IMR-90 (cell line): Measurements from ENCODE around the gene TSGA10IP. TPM values are rescaled to one million over a fixed set of nuclear protein-coding genes. Genes with fewer than 3 reads are reported as not detected.

Source experiments
- ATAC-seq: fragments of 200-7000 bp; cut with Tn5 transposase; 2 replicates; pipeline ENCODE4 v1.9.1; 2020; ENCODE audit warnings: low read depth, mild to moderate bottlenecking, moderate library complexity
- BruUV-seq: library from RNA; stranded (reverse); fragments of 400-500 nt; replicated peaks from 2 replicates; lab custom pipeline; 2021; lab: Mats Ljungman, UMichigan
- CTCF ChIA-PET: fragments of 300-600 bp; formaldehyde crosslinking; extraction: SDS; loops from one replicate; lab custom pipeline; 2021; ENCODE audit warnings: antibody characterized with exemption; lab: Yijun Ruan, JAX
- POLR2A ChIA-PET: fragments of 300-600 bp; sonication (Branson Sonifier 250); formaldehyde crosslinking; loops from one replicate; lab custom pipeline; 2022; ENCODE audit warnings: antibody characterized with exemption; ENCODE audit not compliant: unreplicated experiment; lab: Charles Lee
- DNase-seq: peaks from one replicate; pipeline ENCODE4 v3.0.0; 2013
- H2AFZ ChIP-seq: replicated peaks from 2 replicates; pipeline ENCODE3; 2013; ENCODE audit warnings: low read length, mild to moderate bottlenecking; ENCODE audit not compliant: poor library complexity
- H2AK5ac ChIP-seq: 2 replicates; pipeline ENCODE4 v1.6.1; 2013; ENCODE audit warnings: low read depth, low read length, inconsistent platforms
- H2AK9ac ChIP-seq: replicated peaks from 2 replicates; pipeline ENCODE3; 2013; ENCODE audit warnings: mild to moderate bottlenecking, low read depth, low read length, moderate library complexity; ENCODE audit not compliant: poor library complexity
- H2BK120ac ChIP-seq: 2 replicates; pipeline ENCODE4 v1.6.1; 2013; ENCODE audit warnings: low read depth, low read length, inconsistent platforms
- H2BK15ac ChIP-seq: 3 replicates; pipeline ENCODE4 v1.6.1; 2013; ENCODE audit warnings: low read depth, low read length, inconsistent platforms
- H2BK20ac ChIP-seq: 2 replicates; pipeline ENCODE4 v1.6.1; 2013; ENCODE audit warnings: low read depth, mild to moderate bottlenecking, inconsistent platforms, low read length, moderate library complexity
- H2BK5ac ChIP-seq: 2 replicates; pipeline ENCODE4 v1.6.1; 2013; ENCODE audit warnings: mild to moderate bottlenecking, low read depth, low read length, inconsistent platforms; ENCODE audit not compliant: poor library complexity, severe bottlenecking
- H3K14ac ChIP-seq: replicated peaks from 2 replicates; pipeline ENCODE4 v1.6.1; 2013; ENCODE audit warnings: low read depth, low read length, inconsistent platforms
- H3K18ac ChIP-seq: 2 replicates; pipeline ENCODE4 v1.6.1; 2013; ENCODE audit warnings: low read depth, low read length, control low read depth
- H3K23ac ChIP-seq: 2 replicates; pipeline ENCODE4 v1.6.1; 2013; ENCODE audit warnings: low read depth, low read length, inconsistent platforms
- H3K27ac ChIP-seq: 2 replicates; pipeline ENCODE4 v1.5.1; 2013; ENCODE audit warnings: mild to moderate bottlenecking, control low read depth, low read length; ENCODE audit not compliant: insufficient read depth
- H3K27me3 ChIP-seq: 2 replicates; pipeline ENCODE4 v1.6.1; 2013; ENCODE audit warnings: low read length; ENCODE audit not compliant: control insufficient read depth, insufficient read depth
- H3K36me3 ChIP-seq: 2 replicates; pipeline ENCODE4 v1.6.1; 2013; ENCODE audit warnings: low read length, mixed read lengths; ENCODE audit not compliant: control insufficient read depth, insufficient read depth
- H3K4ac ChIP-seq: 2 replicates; pipeline ENCODE4 v1.6.1; 2013; ENCODE audit warnings: low read depth, low read length, inconsistent platforms
- H3K4me1 ChIP-seq: 2 replicates; pipeline ENCODE4 v1.6.1; 2013; ENCODE audit warnings: low read length, mixed read lengths; ENCODE audit not compliant: control insufficient read depth, insufficient read depth
- H3K4me2 ChIP-seq: 2 replicates; pipeline ENCODE4 v1.6.1; 2013; ENCODE audit warnings: low read depth, mild to moderate bottlenecking, control low read depth, low read length, moderate library complexity
- H3K4me3 ChIP-seq: 2 replicates; pipeline ENCODE4 v1.5.1; 2013; ENCODE audit warnings: low read depth, mild to moderate bottlenecking, control low read depth, low read length, moderate library complexity; ENCODE audit not compliant: insufficient read depth
- H3K56ac ChIP-seq: 2 replicates; pipeline ENCODE4 v1.6.1; 2013; ENCODE audit warnings: low read length, inconsistent platforms; ENCODE audit not compliant: insufficient read depth; ENCODE audit errors: extremely low read depth
- H3K79me1 ChIP-seq, 2 experiments: 2 replicates each; pipeline ENCODE4 v1.6.1; 2013; ENCODE audit warnings: low read length in 2 of 2, inconsistent platforms in 1 of 2, low read depth in 1 of 2
- H3K9ac ChIP-seq: 2 replicates; pipeline ENCODE4 v1.6.1; 2013; ENCODE audit warnings: low read depth, low read length, control low read depth
- H3K9me1 ChIP-seq: 2 replicates; pipeline ENCODE4 v1.6.1; 2013; ENCODE audit warnings: low read length, inconsistent platforms; ENCODE audit not compliant: insufficient read depth
- H3K9me3 ChIP-seq: 2 replicates; pipeline ENCODE4 v1.6.1; 2013; ENCODE audit warnings: low read length; ENCODE audit not compliant: control insufficient read depth, insufficient read depth
- H4K20me1 ChIP-seq: 2 replicates; pipeline ENCODE4 v1.6.1; 2013; ENCODE audit warnings: low read length, inconsistent platforms; ENCODE audit not compliant: insufficient read depth
- H4K5ac ChIP-seq: 2 replicates; pipeline ENCODE4 v1.6.1; 2013; ENCODE audit warnings: mild to moderate bottlenecking, low read depth, low read length, control low read depth
- H4K8ac ChIP-seq, 2 experiments: 2 replicates each; pipeline ENCODE4 v1.6.1; 2013; ENCODE audit warnings: low read depth in 2 of 2, low read length in 2 of 2, control low read depth in 1 of 2, inconsistent platforms in 1 of 2
- H4K91ac ChIP-seq: 2 replicates; pipeline ENCODE4 v1.6.1; 2013; ENCODE audit warnings: low read depth, low read length, inconsistent platforms; ENCODE audit not compliant: insufficient read depth
- BHLHE40 ChIP-seq: fragments of 150-350 bp; IDR thresholded peaks from 2 replicates; pipeline ENCODE4 v1.6.1; 2016; ENCODE audit warnings: mild to moderate bottlenecking, low read depth, low read length
- CEBPB ChIP-seq: IDR thresholded peaks from 2 replicates; pipeline ENCODE4 v1.6.1; 2012; ENCODE audit warnings: low read depth, low read length, improper control_type of control experiment
- CHD1 ChIP-seq: IDR thresholded peaks from 2 replicates; pipeline ENCODE4 v1.6.1; 2012; ENCODE audit warnings: low read depth, low read length, improper control_type of control experiment
- CTCF ChIP-seq: conservative IDR thresholded peaks from 2 replicates; pipeline ENCODE4 v1.5.1; 2012; ENCODE audit warnings: mild to moderate bottlenecking, low read depth, low read length, improper control_type of control experiment
- ELK1 ChIP-seq: fragments of 150-350 bp; IDR thresholded peaks from 2 replicates; pipeline ENCODE4 v1.6.1; 2016; ENCODE audit warnings: low read depth, mild to moderate bottlenecking, low read length, moderate library complexity, borderline replicate concordance
- FOS ChIP-seq: fragments of 150-350 bp; IDR thresholded peaks from 2 replicates; pipeline ENCODE4 v1.6.1; 2016; ENCODE audit warnings: low read depth, low read length
- MAFK ChIP-seq: IDR thresholded peaks from 2 replicates; pipeline ENCODE4 v1.6.1; 2012; ENCODE audit warnings: low read depth, low read length, improper control_type of control experiment
- MAZ ChIP-seq: IDR thresholded peaks from 2 replicates; pipeline ENCODE4 v1.6.1; 2012; ENCODE audit warnings: low read depth, mild to moderate bottlenecking, low read length, improper control_type of control experiment, moderate library complexity, borderline replicate concordance
- MXI1 ChIP-seq: IDR thresholded peaks from 2 replicates; pipeline ENCODE4 v1.6.1; 2012; ENCODE audit warnings: low read depth, mild to moderate bottlenecking, low read length, moderate library complexity, borderline replicate concordance
- NFE2L2 ChIP-seq: fragments of 150-350 bp; IDR thresholded peaks from 2 replicates; pipeline ENCODE4 v1.6.1; 2016; ENCODE audit warnings: low read depth, mild to moderate bottlenecking, low read length
- POLR2A ChIP-seq: IDR thresholded peaks from 2 replicates; pipeline ENCODE4 v1.6.1; 2012; ENCODE audit warnings: mild to moderate bottlenecking, low read depth, low read length
- RAD21 ChIP-seq: IDR thresholded peaks from 2 replicates; pipeline ENCODE4 v1.6.1; 2012; ENCODE audit warnings: low read length, improper control_type of control experiment
- RCOR1 ChIP-seq: IDR thresholded peaks from 2 replicates; pipeline ENCODE4 v1.6.1; 2012; ENCODE audit warnings: mild to moderate bottlenecking, low read length, improper control_type of control experiment; ENCODE audit not compliant: insufficient replicate concordance
- RFX5 ChIP-seq: IDR thresholded peaks from 2 replicates; pipeline ENCODE4 v1.8.0; 2012; ENCODE audit warnings: low read depth, mild to moderate bottlenecking, low read length, moderate library complexity
- SMC3 ChIP-seq: fragments of 150-350 bp; IDR thresholded peaks from 2 replicates; pipeline ENCODE4 v1.6.1; 2016; ENCODE audit warnings: low read depth, mild to moderate bottlenecking, antibody characterized with exemption, low read length, moderate library complexity
- USF2 ChIP-seq: fragments of 150-350 bp; IDR thresholded peaks from 2 replicates; pipeline ENCODE4 v1.6.1; 2017; ENCODE audit warnings: mild to moderate bottlenecking, antibody characterized with exemption, low read length, low read depth
- WGBS, 2 experiments: methylation state at CpG; one replicate each; pipeline versions ENCODE4 v1.1.5 to v1.1.7; 2013; ENCODE audit warnings: missing lambda C conversion rate in 2 of 2; ENCODE audit not compliant: insufficient read length in 1 of 2; ENCODE audit errors: extremely low coverage in 2 of 2; 5-methylcytosine and 5-hydroxymethylcytosine counted together
- dilution Hi-C: fragments of 300-500 bp; cut with HindIII; formaldehyde crosslinking; loops from one replicate; pipeline ENCODE4 v1.14.3; 2018; ENCODE audit warnings: low sequenced_read_pairs; ENCODE audit not compliant: unreplicated experiment
- in situ Hi-C: fragments of 300-500 bp; cut with MboI; formaldehyde crosslinking; loops from 3 replicates; pipeline ENCODE4 v1.14.3; 2019; ENCODE audit warnings: low sequenced_read_pairs, inconsistent platforms, mixed read lengths
- intact Hi-C: fragments of 100-400 bp; cut with micrococcal nuclease; formaldehyde crosslinking; loops from 2 replicates; pipeline ENCODE4 v1.10.0; 2022
- polyA plus RNA-seq, 3 experiments: library from polyadenylated mRNA; depleted of rRNA; stranded (reverse); fragments of >200 nt; gene quantifications; 2 replicates each; pipeline ENCODE4 v1.2.3, GENCODE V29; 2012; ENCODE audit warnings: low replicate concordance in 1 of 3
- total RNA-seq: library from RNA; depleted of rRNA; stranded (reverse); fragments of >200 nt; gene quantifications from 2 replicates; pipeline ENCODE4 v1.2.3, GENCODE V29; 2012

The TSGA10IP gene
- total and polyA plus RNA-seq, 2 of the 4 experiments (the other 2 are of a cell fraction), result 0.21 TPM; not detected in 1

- TF ChIP-seq RAD21, result no peak
- no peak for TF ChIP-seq CTCF
- no peak for TF ChIP-seq MXI1
- TF ChIP-seq USF2, result no peak
- no peak for TF ChIP-seq MAFK
- TF ChIP-seq ELK1, result no peak
- no peak for TF ChIP-seq CHD1
- TF ChIP-seq NFE2L2, result no peak
- TF ChIP-seq MAZ, result no peak
- TF ChIP-seq POLR2A, result no peak
- no peak for TF ChIP-seq RCOR1
- no peak for TF ChIP-seq CEBPB
- no peak for TF ChIP-seq FOS
- no peak for TF ChIP-seq RFX5
- TF ChIP-seq BHLHE40, result no peak
- no peak for TF ChIP-seq SMC3
- Histone ChIP-seq H3K9me3 (no peaks in the 10 kb centered on the region), H2BK15ac (no peak overlapping the region), H2AFZ (no peak overlapping the region), H4K20me1 (peaks cover 11% of the 10 kb centered on the region), H3K4me3 (no peak overlapping the region), H3K4ac (no peak overlapping the region), H3K56ac (no peak overlapping the region), H4K8ac (no peak overlapping the region), H2AK5ac (no peak overlapping the region), H3K18ac (no peak overlapping the region), H2AK9ac (no peak overlapping the region), H3K36me3 (peaks cover 40% of the 10 kb centered on the region), H3K4me2 (no peak overlapping the region), H4K5ac (no peak overlapping the region), H2BK5ac (no peak overlapping the region), H2BK120ac (no peak overlapping the region), H3K9me1 (peaks cover 10% of the 10 kb centered on the region; the same call in 1 of the 2 replicates), H3K14ac (no peak overlapping the region), H3K79me1 (peaks cover 12 to 43% of the 10 kb centered on the region in 2 experiments), H3K27me3 (no peaks in the 10 kb centered on the region), H2BK20ac (no peak overlapping the region), H3K23ac (no peak overlapping the region), H4K91ac (no peak overlapping the region), H3K9ac (no peak overlapping the region), H3K27ac (no peak overlapping the region), H3K4me1 (peaks cover 20% of the 10 kb centered on the region)
- no peak for DNase-seq
- POLR2A ChIA-PET, result interaction anchor here (1.1 kb wide), 1 partner anchor 31 kb away, joined by 3 read pairs; no protein-coding TSS in a partner anchor
- intact Hi-C loops, result no loop called here
- BruUV-seq, result no TSS peak
- in situ Hi-C loops, result no loop called here
- ATAC-seq, result no peak
- CTCF ChIA-PET, result no interaction called here
- dilution Hi-C loops, result no loop called here
- 93% methylated on average over 3 of the region's 10 CpGs; no CpG with 5 or more reads in 1 of the 2 experiments for WGBS, 2 experiments
These were observed 23.4 kb upstream of the TSGA10IP start for GRCh38 chr11:65921876-65922275.
